OCI-LY1 (cell line): ENCODE measurements around the gene CCL19.

Source experiments
- H2AFZ ChIP-seq: fragments of 200-600 bp; sonication (generic), shearing (Covaris generic); 2 replicates; pipeline ENCODE4 v1.6.0; 2014; ENCODE audit warnings: antibody characterized with exemption, mild to moderate bottlenecking, low read length
- H3F3A ChIP-seq: fragments of 200-600 bp; sonication (generic), shearing (Covaris generic); 2 replicates; pipeline ENCODE4 v1.6.0; 2014; ENCODE audit warnings: mild to moderate bottlenecking, antibody characterized with exemption, low read length, moderate library complexity; ENCODE audit not compliant: insufficient read depth
- H3K27ac ChIP-seq: fragments of 200-600 bp; sonication (generic); 2 replicates; pipeline ENCODE4 v1.5.1; 2014; ENCODE audit warnings: low read length, mixed run types, mild to moderate bottlenecking, low read depth; ENCODE audit not compliant: poor library complexity, severe bottlenecking
- H3K27me3 ChIP-seq: fragments of 200-600 bp; sonication (generic); 2 replicates; pipeline ENCODE4 v1.6.0; 2014; ENCODE audit warnings: antibody characterized with exemption, mild to moderate bottlenecking, low read length, moderate library complexity; ENCODE audit not compliant: insufficient read depth
- H3K36me3 ChIP-seq: fragments of 200-600 bp; sonication (generic); 2 replicates; pipeline ENCODE4 v1.6.1; 2014; ENCODE audit warnings: mild to moderate bottlenecking, antibody characterized with exemption, low read length, moderate library complexity, mixed read lengths; ENCODE audit not compliant: insufficient read depth
- H3K4me1 ChIP-seq: fragments of 200-600 bp; sonication (generic); 2 replicates; pipeline ENCODE4 v1.5.1; 2014; ENCODE audit warnings: mild to moderate bottlenecking, low read length, moderate library complexity; ENCODE audit not compliant: insufficient read depth, severe bottlenecking
- H3K4me2 ChIP-seq: fragments of 200-600 bp; sonication (generic), shearing (Covaris generic); 2 replicates; pipeline ENCODE4 v1.6.1; 2014; ENCODE audit warnings: low read length
- H3K4me3 ChIP-seq: fragments of 200-600 bp; sonication (generic); 2 replicates; pipeline ENCODE4 v1.5.1; 2014; ENCODE audit warnings: low read length, low read depth, mild to moderate bottlenecking, mixed read lengths; ENCODE audit not compliant: poor library complexity, severe bottlenecking
- H3K79me2 ChIP-seq: fragments of 200-600 bp; shearing (Covaris generic); 2 replicates; pipeline ENCODE4 v1.6.1; 2016; ENCODE audit warnings: mixed run types, low read length, mixed read lengths; ENCODE audit not compliant: insufficient read depth
- H3K9ac ChIP-seq: fragments of 200-600 bp; sonication (generic), shearing (Covaris generic); 2 replicates; pipeline ENCODE4 v1.6.1; 2014; ENCODE audit warnings: mild to moderate bottlenecking, low read length, mixed read lengths
- H3K9me2 ChIP-seq: fragments of 200-600 bp; sonication (generic), shearing (Covaris generic); 2 replicates; pipeline ENCODE4 v1.6.1; 2014; ENCODE audit warnings: low read depth, mild to moderate bottlenecking, low read length, mixed read lengths
- H3K9me3 ChIP-seq: fragments of 200-600 bp; shearing (Covaris generic); 2 replicates; pipeline ENCODE4 v1.6.1; 2014; ENCODE audit warnings: low read length, mixed read lengths
- H4K20me1 ChIP-seq: fragments of 200-600 bp; sonication (generic), shearing (Covaris generic); 2 replicates; pipeline ENCODE4 v1.6.0; 2016; ENCODE audit warnings: mild to moderate bottlenecking, low read length; ENCODE audit not compliant: insufficient read depth
- EZH2 ChIP-seq: fragments of 200-600 bp; sonication (generic), shearing (Covaris generic); IDR thresholded peaks from 2 replicates; pipeline ENCODE4 v1.8.0; 2017; ENCODE audit warnings: borderline replicate concordance, mixed run types, mild to moderate bottlenecking, antibody characterized with exemption, low read length, moderate library complexity, mixed read lengths
- TF ChIP-seq, protein P1 (sequence below): fragments of 200-600 bp; sonication (generic), shearing (Covaris generic); IDR thresholded peaks from 2 replicates; pipeline ENCODE4 v1.5.1; 2017; ENCODE audit warnings: mild to moderate bottlenecking, antibody characterized with exemption, low read length, moderate library complexity, mixed read lengths

The CCL19 gene

DNA sequence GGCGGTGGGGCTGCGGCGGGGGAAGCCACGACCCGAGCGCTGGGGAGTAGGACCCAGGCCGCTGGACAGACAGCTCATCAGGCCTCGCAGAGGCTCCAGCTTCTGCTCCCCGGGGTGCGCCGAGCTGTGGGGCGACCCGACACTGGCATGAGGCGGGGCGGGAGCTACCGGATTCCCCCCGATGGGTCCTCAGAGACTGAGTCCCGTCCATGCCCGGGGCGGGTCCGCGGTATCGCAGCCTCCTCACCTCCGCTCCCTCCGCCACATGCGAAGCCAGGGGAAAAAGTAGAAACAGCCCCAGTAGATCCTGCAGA is 26.1 kb downstream of the CCL19 start:
- H3K27me3 ChIP-seq, result no peaks in the 10 kb centered on the region
- no peak for TF ChIP-seq EZH2
- TF ChIP-seq, protein P1, sequence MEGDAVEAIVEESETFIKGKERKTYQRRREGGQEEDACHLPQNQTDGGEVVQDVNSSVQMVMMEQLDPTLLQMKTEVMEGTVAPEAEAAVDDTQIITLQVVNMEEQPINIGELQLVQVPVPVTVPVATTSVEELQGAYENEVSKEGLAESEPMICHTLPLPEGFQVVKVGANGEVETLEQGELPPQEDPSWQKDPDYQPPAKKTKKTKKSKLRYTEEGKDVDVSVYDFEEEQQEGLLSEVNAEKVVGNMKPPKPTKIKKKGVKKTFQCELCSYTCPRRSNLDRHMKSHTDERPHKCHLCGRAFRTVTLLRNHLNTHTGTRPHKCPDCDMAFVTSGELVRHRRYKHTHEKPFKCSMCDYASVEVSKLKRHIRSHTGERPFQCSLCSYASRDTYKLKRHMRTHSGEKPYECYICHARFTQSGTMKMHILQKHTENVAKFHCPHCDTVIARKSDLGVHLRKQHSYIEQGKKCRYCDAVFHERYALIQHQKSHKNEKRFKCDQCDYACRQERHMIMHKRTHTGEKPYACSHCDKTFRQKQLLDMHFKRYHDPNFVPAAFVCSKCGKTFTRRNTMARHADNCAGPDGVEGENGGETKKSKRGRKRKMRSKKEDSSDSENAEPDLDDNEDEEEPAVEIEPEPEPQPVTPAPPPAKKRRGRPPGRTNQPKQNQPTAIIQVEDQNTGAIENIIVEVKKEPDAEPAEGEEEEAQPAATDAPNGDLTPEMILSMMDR, result no peak
- no peaks in the 10 kb centered on the region for H3K36me3 ChIP-seq
- peak overlapping the region; percentile 60 for H3K9ac ChIP-seq
- no peaks in the 10 kb centered on the region for H3K79me2 ChIP-seq
- 0 out of 2 replicates have a peak, but pooled peaks cover 3% of the 10 kb centered on the region for H3F3A ChIP-seq
- no peaks in the 10 kb centered on the region for H3K9me3 ChIP-seq
- no peaks in the 10 kb centered on the region for H3K9me2 ChIP-seq
- peaks cover 10% of the 10 kb centered on the region for H3K4me1 ChIP-seq
- peak overlapping the region; percentile 1 for H3K27ac ChIP-seq
- no peaks in the 10 kb centered on the region for H4K20me1 ChIP-seq
- peak overlapping the region; percentile 80 for H3K4me2 ChIP-seq
- no peak overlapping the region for H2AFZ ChIP-seq
- H3K4me3 ChIP-seq, result peak overlapping the region; percentile 75

DNA sequence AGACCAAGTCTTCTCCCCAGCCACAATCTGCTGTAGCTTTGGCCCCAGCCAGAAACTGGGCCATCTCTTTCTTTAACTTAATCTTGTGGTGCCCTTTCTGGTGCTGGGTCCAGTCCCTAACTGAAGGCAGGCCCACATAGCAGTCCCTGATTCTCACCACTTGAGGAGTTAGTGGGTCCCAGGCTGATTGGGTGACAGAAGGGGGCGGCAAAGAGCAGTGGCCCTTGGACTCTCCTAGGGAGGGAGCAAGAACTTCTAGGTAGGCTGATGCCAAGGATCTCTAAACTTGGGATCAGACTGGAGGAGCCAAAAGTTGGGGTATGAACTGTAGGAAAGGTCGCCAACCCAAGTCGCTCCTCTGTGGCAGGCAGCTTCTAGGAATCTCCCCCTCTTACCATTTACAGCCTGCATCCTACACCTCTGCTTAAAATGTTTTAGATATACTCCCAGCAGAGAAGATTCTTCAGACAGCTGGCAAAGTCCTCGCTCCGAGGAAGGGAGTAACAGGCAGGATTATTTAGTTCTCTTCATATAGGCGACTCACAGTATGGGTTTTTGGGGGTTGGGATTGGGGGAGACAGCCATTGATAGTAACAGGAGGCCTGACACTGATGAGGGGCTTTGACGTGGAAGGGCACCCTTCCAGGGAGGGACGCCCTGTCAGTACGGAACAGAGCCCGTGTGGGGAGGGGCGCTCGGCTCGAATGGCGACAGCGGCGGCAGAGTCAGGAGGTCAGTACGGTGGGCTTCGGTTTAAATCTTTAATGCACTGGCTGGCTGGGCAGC is 26.6 kb downstream of the CCL19 start:
- no peaks in the 10 kb centered on the region for H3K79me2 ChIP-seq
- TF ChIP-seq, protein P1, result peak; percentile 97
- no peak for TF ChIP-seq EZH2
- no peaks in the 10 kb centered on the region for H3K9me3 ChIP-seq
- H3K27ac ChIP-seq, result peak overlapping the region; percentile 1
- no peaks in the 10 kb centered on the region for H3K27me3 ChIP-seq
- H3K4me2 ChIP-seq, result peak overlapping the region; percentile 80
- 0 out of 2 replicates have a peak, but pooled peaks cover 3% of the 10 kb centered on the region for H3F3A ChIP-seq
- peak overlapping the region; percentile 60 for H3K9ac ChIP-seq
- peak overlapping the region; percentile 75 for H3K4me3 ChIP-seq
- H4K20me1 ChIP-seq, result no peaks in the 10 kb centered on the region
- no peaks in the 10 kb centered on the region for H3K9me2 ChIP-seq
- H2AFZ ChIP-seq, result no peak overlapping the region
- H3K4me1 ChIP-seq, result peaks cover 10% of the 10 kb centered on the region
- no peaks in the 10 kb centered on the region for H3K36me3 ChIP-seq

GRCh38 chr9:34663303-34663605 is 27.8 kb downstream of the CCL19 start:
- Histone ChIP-seq H3K36me3 (no peaks in the 10 kb centered on the region), H3K9me2 (no peaks in the 10 kb centered on the region), H3K4me2 (no peak overlapping the region), H3K4me1 (peaks cover 10% of the 10 kb centered on the region), H4K20me1 (no peaks in the 10 kb centered on the region), H3K27ac (no peak overlapping the region), H3K9me3 (no peaks in the 10 kb centered on the region), H3K9ac (no peak overlapping the region), H3K79me2 (no peaks in the 10 kb centered on the region), H3K27me3 (no peaks in the 10 kb centered on the region), H3K4me3 (no peak overlapping the region), H2AFZ (no peak overlapping the region), H3F3A (0 out of 2 replicates have a peak, but pooled peaks cover 3% of the 10 kb centered on the region)
- TF ChIP-seq EZH2, result no peak
- TF ChIP-seq, protein P1, result no peak
